ENCODE data around the gene UBXN1. TPM values are rescaled to one million over a fixed set of nuclear protein-coding genes. Genes with fewer than 3 reads are reported as not detected.
A peak's percentile ranks its signal among the peaks of the same experiment; 100 is the strongest.

The UBXN1 gene, protein sequence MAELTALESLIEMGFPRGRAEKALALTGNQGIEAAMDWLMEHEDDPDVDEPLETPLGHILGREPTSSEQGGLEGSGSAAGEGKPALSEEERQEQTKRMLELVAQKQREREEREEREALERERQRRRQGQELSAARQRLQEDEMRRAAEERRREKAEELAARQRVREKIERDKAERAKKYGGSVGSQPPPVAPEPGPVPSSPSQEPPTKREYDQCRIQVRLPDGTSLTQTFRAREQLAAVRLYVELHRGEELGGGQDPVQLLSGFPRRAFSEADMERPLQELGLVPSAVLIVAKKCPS
- 72.0 to 82.2 TPM (median 81.6 TPM) in 3 replicates for total RNA-seq
- long read RNA-seq, transcript UBXN1-217 (10 exons, 943 nt) = minor isoform, 7 of 135 reads
- long read RNA-seq, transcript UBXN1-202 (9 exons, 1,153 nt) = major isoform, 92 of 135 reads
- long read RNA-seq, partial matches to known transcripts = 22 of 135 reads
- long read RNA-seq, other reads (novel, unspliced or antisense) = 12 of 135 reads

DNA sequence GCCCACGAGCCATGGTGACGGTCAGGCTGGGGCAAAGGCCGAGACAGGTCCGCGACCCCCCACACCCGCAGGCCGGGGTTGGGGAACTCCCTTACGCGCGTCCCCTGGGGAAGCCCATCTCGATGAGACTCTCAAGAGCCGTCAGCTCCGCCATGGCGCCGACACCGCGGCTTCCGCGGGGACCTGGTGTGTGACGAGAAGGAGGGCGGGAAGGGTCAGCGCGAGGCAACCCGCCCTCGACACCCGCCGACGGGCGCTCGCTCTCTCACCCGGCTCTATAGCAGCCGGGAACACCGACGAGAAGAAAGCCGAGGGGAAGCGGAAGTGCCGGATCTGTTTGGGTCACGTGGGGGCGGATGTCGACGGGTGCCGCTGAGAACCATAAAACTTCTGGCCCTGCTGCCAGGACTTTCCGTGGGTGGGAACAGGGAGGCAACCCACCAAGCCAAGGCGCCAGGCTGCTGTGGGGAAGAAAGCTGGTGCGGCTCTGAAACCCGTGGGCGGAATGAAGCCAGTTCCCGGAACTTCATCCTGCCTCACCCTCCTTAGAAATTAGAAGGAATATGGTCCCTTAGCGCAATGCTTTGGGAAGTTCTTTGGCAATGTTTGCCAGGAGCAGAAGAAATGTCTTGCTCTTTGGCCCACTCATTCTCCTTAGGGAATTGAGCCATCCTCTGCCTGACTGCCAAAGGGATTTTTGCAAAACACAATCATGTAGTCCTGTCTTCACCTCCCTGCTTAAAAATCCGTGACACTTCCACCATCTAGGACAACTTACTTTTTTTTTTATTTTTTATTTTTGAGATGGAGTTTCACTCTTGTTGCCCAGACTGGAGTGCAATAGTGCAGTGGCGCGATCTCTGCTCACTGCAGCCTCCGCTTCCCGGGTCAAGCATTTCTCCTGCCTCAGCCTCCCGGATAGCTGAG, at the start of gene UBXN1:
UBXN1 (minus strand) TSS at position 304 of the 927 bp plus-strand sequence; CDS start at position 154, 150 bp downstream.
- TF ChIP-seq, protein P1, sequence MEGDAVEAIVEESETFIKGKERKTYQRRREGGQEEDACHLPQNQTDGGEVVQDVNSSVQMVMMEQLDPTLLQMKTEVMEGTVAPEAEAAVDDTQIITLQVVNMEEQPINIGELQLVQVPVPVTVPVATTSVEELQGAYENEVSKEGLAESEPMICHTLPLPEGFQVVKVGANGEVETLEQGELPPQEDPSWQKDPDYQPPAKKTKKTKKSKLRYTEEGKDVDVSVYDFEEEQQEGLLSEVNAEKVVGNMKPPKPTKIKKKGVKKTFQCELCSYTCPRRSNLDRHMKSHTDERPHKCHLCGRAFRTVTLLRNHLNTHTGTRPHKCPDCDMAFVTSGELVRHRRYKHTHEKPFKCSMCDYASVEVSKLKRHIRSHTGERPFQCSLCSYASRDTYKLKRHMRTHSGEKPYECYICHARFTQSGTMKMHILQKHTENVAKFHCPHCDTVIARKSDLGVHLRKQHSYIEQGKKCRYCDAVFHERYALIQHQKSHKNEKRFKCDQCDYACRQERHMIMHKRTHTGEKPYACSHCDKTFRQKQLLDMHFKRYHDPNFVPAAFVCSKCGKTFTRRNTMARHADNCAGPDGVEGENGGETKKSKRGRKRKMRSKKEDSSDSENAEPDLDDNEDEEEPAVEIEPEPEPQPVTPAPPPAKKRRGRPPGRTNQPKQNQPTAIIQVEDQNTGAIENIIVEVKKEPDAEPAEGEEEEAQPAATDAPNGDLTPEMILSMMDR (IDR thresholded peaks at IDR 0.05) = no peak
- Mint-ChIP-seq H3K4me1 (ENCODE audit: low read depth) (peaks cover 35% of the 10 kb centered on the region), H3K27me3 (ENCODE audit: low read depth) (no peaks in the 10 kb centered on the region), H3K4me3 (ENCODE audit: unreplicated experiment) (peak within 1 kb of the TSS; percentile 84), H3K27ac (ENCODE audit: unreplicated experiment) (peak within 1 kb of the TSS; percentile 98), H3K36me3 (ENCODE audit: low read depth) (peaks cover 10% of the 10 kb centered on the region), H3K9me3 (ENCODE audit: low read depth) (no peaks in the 10 kb centered on the region)
- peak; percentile 94 for DNase-seq (ENCODE audit: low spot score)

DNA sequence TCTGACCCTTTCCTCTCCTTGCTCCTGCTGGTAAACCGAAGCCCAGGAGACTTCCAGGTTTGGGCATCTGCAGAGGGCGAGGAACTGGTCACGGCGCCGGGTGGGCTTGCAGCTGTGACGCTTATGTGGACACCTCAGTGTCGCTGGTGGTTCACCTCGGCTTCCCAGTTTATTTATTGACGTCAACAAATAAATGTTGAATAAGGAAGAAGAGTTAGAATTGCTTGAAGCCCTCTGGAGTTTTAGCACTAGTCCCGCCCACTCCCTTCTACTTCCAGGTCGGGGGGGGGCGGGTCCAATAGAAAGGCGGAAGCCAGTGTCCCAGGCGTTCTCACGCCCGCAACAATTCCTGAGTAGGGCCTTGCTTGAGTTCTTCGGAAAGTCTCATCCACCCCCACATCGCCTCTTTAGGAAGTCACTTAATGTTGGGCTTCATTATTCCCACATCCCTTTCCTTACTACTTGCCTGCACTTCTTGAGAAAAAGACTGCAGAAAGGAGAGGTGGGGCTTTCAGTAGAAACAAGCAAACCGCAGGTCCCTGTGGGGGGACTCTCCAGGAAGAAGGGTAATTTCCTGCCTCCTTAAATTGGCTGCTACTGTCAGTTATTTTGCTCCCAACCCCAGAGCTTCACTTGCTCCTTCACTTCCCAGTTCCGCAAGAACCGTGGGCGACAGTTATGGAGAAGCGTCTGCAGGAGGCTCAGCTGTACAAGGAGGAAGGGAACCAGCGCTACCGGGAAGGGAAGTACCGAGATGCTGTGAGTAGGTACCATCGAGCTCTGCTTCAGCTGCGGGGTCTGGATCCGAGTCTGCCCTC, 49.5 kb upstream of the UBXN1 start, which contains the start of gene TTC9C:
TTC9C (plus strand) TSS at position 316 of the 818 bp plus-strand sequence; CDS start at position 679, 363 bp downstream.
- H3K36me3 Mint-ChIP-seq (ENCODE audit: low read depth) = peaks cover 13% of the 10 kb centered on the region
- H3K4me1 Mint-ChIP-seq (ENCODE audit: low read depth) = peaks cover 50% of the 10 kb centered on the region
- no peak for DNase-seq (ENCODE audit: low spot score)
- TF ChIP-seq, protein P1 (IDR thresholded peaks at IDR 0.05) = peak; percentile 10
- peak within 1 kb of the TSS; percentile 96 for H3K4me3 Mint-ChIP-seq (ENCODE audit: unreplicated experiment)
- peak within 1 kb of the TSS; percentile 98 for H3K27ac Mint-ChIP-seq (ENCODE audit: unreplicated experiment)
- H3K27me3 Mint-ChIP-seq (ENCODE audit: low read depth) = no peaks in the 10 kb centered on the region
- H3K9me3 Mint-ChIP-seq (ENCODE audit: low read depth) = no peaks in the 10 kb centered on the region

DNA sequence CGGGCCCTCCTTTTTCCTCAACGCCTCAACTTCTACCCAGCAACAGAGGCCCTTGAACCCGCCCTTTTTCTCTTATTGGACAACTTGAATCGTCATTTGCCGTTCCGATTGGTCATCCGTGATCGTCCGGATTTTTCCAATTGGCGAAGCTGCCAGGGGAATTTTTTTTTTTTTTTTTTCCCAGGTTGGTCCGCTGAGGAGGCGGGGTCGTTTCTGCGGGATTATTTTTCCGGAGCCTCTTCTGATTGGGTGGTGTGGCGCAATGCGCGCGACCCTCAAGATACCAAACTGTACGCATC, 48.9 kb upstream of the UBXN1 start:
- Mint-ChIP-seq H3K4me3 (ENCODE audit: unreplicated experiment) (peak overlapping the region; percentile 96), H3K9me3 (ENCODE audit: low read depth) (no peaks in the 10 kb centered on the region), H3K36me3 (ENCODE audit: low read depth) (peaks cover 10% of the 10 kb centered on the region), H3K4me1 (ENCODE audit: low read depth) (peaks cover 46% of the 10 kb centered on the region), H3K27ac (ENCODE audit: unreplicated experiment) (peak overlapping the region; percentile 98), H3K27me3 (ENCODE audit: low read depth) (no peaks in the 10 kb centered on the region)
- TF ChIP-seq, protein P1 (IDR thresholded peaks at IDR 0.05) = no peak
- DNase-seq (ENCODE audit: low spot score) = no peak

DNA sequence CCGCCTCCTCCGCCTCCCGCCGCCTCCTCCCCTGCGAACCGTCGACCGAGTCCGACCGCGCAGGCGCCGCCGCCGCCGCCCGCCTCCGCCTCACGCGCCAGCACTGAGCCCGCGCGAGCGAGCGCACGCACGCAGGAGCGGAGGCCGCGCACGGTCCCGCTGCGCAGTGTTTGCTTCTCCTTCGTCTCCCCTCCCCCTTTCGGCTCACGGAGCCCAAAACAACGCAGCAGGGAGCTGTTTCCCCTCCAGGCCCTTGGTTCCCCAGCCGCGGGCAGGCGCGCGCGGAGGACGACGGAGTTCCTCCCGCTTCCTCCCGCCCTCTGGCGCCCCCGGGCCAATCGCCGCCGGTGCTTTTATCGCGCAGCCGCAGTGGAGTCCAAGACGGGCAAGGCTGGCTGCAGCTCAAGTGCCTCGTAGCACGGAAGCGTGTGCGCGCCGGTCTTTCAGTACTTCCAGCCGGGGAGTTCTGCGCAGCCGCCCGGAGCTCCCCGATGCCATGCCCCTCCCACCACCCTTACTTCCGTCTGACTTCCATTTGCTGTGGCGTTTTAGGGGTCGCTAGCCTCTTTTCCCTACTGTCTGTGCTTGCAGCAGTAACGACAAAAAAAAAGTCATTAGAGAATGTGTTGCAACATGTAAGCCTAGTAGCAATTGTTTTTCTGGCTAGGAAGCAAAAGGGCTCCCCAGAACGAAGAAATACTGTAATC, 48.4 kb upstream of the UBXN1 start, which contains the start of gene HNRNPUL2:
HNRNPUL2 (minus strand) TSS at position 293 of the 707 bp plus-strand sequence. CDS start 301 bp downstream, outside the sequence.
- DNase-seq (ENCODE audit: low spot score) = peak; percentile 99
- TF ChIP-seq, protein P1 (IDR thresholded peaks at IDR 0.05) = peak; percentile 38
- Mint-ChIP-seq H3K36me3 (ENCODE audit: low read depth) (peaks cover 15% of the 10 kb centered on the region), H3K27me3 (ENCODE audit: low read depth) (no peaks in the 10 kb centered on the region), H3K4me1 (ENCODE audit: low read depth) (peaks cover 49% of the 10 kb centered on the region), H3K27ac (ENCODE audit: unreplicated experiment) (peak within 1 kb of the TSS; percentile 98), H3K4me3 (ENCODE audit: unreplicated experiment) (peak within 1 kb of the TSS; percentile 96), H3K9me3 (ENCODE audit: low read depth) (no peaks in the 10 kb centered on the region)

Data from chondrocyte (in vitro differentiated cells).